GM12872 (cell line): Measurements from ENCODE around the gene ALDH3B1.
A peak's percentile ranks its signal among the peaks of the same experiment; 100 is the strongest.

Experiments used
- TF ChIP-seq, protein P1 (sequence below): IDR thresholded peaks from 3 replicates; pipeline ENCODE4 v1.5.1; 2011; ENCODE audit warnings: low read depth, mild to moderate bottlenecking, low read length, moderate library complexity; ENCODE audit not compliant: insufficient read depth

ALDH3B1 gene

DNA sequence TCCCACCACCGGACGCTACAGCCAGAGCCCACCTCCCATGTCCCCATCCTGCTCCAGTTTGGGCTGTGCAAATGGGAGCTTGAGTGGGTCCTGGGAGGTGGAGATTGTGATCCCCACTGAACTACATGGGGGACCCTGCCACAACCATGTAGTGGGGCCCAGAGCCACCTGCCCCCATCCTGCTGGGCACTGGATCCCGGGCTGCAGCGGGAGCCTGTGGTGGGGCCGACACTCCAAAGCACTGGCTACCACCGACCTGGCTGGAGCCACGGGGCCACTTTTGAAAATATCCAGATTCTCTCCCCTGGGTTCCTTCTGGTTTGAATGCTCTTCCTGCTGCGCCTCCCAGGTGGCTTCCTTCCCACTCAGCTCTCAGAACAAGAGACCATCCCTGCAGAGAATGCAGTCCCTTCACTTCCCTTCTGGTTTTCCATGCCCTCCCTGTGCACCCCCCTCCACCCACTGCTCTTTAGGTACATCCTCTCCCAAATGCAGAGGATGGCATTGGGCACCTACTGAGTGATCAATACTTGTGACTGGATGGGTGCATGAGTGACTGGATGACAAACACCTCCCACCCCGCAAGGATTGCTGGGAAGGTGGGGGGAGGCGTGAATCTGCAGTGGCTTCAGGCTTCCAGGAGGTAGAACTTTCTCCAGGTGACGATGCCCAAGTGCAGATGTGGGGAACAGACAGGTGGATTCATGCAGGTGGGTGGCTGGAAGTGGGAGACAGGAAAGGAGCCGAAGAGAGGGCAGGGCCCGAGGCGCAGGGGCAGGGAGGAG lies 5.4 kb upstream of the ALDH3B1 start:
- TF ChIP-seq, protein P1, sequence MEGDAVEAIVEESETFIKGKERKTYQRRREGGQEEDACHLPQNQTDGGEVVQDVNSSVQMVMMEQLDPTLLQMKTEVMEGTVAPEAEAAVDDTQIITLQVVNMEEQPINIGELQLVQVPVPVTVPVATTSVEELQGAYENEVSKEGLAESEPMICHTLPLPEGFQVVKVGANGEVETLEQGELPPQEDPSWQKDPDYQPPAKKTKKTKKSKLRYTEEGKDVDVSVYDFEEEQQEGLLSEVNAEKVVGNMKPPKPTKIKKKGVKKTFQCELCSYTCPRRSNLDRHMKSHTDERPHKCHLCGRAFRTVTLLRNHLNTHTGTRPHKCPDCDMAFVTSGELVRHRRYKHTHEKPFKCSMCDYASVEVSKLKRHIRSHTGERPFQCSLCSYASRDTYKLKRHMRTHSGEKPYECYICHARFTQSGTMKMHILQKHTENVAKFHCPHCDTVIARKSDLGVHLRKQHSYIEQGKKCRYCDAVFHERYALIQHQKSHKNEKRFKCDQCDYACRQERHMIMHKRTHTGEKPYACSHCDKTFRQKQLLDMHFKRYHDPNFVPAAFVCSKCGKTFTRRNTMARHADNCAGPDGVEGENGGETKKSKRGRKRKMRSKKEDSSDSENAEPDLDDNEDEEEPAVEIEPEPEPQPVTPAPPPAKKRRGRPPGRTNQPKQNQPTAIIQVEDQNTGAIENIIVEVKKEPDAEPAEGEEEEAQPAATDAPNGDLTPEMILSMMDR = no peak

DNA sequence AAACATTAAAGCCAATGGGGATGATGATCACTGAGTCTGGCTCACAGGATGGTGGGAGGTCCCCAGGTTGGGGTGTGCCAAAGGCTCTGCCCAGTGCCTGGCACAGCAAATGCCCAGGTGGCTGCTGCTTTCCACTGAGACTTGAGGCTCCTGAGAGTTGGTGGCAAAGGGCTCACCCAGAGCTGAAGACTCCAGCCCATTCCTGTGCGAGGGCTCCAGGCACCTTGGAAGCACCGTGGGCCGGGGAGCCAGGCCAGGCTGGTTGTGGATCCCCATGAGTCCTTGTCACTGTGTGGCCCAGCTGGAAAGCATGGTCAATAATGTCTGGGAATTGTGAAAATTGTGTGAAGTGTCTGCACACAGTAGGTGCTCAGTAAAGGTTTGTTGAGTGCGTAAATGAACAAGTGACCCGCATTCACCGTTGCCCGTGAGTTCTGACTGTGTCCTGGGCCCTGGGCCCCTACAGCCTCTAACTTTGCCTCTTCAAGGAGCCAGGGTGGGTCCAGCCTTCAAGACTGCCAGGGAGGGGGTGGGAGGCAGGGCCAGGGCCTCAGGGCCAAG lies 3.4 kb upstream of the ALDH3B1 start:
- TF ChIP-seq, protein P1 = no peak

DNA sequence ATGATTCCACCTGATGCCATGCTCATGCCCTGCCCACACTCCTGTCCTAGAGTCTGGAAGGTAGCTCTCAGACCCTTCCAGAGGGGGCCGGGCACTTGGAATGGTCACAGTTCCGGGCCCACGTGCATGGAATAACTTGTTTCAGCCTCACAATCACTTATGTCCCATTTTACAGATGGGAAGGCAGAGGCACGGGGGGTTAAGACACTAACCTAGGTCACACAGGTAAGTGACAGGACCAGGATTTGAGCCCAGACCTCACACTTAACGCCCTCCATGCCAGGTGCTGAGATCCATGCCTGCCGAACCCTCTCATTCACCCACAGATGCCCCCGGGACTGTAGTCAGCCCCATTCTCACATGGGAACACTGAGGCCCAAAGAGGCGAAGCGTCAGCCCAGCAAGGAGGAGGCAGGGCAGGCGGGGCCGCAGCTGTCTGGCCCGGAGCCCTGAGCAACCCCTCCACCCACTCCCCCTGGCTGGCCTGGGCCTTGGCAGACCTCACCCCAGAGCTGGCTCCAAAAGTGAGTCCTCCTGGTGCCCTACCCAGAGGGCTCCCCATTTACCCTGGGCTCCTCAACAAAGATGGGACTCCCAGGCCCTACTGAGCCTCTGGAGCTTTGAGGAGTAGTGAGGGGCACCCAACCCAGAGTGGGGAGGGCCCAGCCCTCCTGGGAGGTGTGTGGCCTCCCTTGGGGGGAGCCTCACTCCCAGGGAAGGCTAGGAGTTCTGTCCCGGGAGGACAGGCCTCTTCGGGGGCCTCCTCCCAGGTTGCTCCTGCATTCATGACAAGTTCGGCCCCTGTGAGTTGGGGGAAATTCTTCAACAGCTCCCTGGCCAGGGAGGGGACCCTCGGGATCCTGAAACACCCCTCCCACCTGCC lies 2.4 kb upstream of the ALDH3B1 start:
- TF ChIP-seq, protein P1 = no peak

DNA sequence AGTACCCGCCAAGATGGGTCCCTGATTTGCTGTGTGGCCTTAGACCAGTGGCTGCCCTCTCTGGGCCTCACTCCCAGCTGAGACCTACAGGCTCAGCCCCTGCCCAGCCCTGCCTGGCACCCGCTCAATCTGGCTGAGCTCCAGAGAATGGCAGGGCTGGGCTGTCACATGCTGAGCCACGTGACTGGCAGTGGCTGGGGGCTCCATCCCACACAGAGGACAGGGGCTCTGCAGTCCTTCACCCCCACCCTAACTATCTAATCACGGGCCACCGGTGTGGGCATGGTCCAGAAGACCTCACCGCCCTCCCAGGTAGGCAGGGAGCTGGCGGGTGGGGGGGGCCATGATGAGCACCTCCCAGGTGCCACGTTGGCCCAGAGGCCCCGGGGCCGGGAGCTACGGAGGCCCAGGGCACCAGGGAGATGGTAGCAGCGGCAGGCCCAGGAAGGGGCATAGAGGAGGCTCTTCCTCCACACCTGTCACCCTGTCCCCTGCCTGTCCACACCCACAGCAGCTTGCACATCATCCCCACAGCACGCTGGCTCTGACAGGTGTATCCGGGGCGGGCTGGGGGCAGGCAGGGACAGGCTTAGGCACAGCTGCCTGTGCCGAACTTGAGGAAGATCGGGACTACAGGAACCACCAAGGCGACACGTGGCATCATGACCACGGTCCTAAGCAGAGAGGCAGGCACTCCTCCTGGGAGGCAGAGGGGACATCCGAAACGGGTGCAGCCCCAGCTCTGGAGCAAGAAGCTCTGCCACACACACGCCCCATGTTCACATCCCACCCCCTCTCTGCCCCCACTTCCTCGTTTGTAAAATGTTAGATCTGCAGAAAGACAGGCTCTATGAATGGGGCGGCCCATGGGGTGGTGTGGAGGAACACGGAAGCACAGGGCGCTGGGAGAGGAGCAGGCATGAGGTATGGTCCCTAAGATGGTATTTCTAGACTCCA lies 1.5 kb upstream of the ALDH3B1 start:
- TF ChIP-seq, protein P1 = no peak

DNA sequence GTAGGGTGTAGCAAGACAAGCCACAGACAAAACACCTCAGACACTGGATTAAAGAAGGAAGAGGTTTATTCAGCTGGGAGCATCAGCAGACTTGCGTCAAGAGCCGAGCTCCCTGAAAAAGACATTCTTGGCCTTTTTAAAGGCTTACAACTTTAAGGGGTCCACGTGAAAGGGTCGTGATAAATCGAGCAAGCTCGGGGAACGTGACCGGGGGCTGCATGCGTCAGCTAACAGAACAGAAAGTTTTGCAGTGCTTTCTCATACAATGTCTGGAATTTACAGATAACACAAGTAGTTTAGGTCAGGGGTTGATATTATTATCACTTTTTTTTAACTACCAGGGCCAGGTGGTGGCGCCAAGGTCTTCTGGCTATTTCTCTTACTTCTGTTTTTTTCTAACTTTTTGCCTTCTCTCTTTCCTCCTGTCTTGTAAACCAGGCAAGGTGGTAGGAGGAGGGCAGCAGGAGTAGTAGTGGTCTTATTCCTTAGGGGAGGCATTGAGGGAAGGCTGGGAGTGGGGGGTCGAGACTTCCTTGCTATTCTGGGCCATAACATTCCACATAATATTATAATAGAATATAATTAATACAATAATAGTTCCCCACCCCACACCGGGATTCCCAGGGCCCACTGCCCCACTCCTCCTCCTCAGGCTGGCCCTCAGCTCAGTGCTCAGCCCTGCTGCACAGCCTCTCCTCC lies 587 bp upstream of the ALDH3B1 start:
- TF ChIP-seq, protein P1 = peak; percentile 41; the same call in 2 of the 3 replicates

DNA sequence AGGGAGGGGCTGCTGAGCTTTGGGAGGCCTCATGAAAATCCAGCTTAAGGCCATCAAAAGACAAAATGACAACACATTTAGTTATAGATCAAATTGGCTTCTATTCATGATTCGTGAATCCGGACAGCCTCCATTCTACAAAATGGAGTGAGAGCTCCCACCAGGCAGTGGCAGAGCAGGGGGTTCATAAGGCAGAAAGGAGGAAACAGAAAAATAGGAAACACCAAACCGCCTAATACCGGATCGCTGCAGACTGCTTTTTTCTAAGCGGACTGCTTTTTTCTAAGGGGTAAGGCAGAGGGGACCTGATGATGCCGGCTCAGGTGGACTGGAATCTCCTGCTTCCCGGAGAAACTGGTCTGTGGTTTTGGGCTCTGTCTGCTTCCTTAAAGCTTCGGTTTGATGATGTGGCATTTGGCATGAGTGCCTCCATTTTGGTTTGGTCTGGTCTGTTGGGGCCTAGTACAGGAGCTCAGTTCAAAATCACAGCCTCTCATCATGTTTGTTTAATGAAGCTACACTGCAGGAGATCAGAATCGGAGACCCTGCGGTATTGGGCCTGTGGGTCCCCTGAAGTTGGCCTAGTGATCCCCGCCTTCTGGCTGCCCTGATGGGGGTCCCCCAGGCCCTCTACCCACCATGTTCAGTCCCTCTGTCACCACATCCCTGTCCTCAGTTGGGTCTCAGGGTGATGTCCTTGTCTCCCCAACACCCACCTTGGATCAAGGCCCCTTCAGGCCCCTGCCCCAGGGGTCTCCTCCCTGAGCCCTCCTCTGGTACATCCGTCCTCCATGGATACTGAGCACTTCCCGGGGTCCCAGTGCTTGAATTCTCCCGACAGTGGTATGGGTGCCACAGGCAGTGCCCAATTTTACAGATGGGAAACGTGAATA lies 1.2 kb downstream of the ALDH3B1 start:
- TF ChIP-seq, protein P1 = no peak
